GM20000 (cell line): ENCODE data around the gene UBE2U.
"Not testable (repeated sequence)": the region's sequence is repeated elsewhere in the genome, so short reads cannot be mapped to it uniquely, and the experiment has no call there.

Experiments used
- DNase-seq: peaks from one replicate; pipeline ENCODE4 v3.0.0; 2012; ENCODE audit warnings: low spot score
- CTCF ChIP-seq: IDR thresholded peaks from 2 replicates; pipeline ENCODE4 v1.5.1; 2012; ENCODE audit warnings: mild to moderate bottlenecking, control low read depth; ENCODE audit errors: extremely low read depth, missing control alignments

The UBE2U gene

DNA sequence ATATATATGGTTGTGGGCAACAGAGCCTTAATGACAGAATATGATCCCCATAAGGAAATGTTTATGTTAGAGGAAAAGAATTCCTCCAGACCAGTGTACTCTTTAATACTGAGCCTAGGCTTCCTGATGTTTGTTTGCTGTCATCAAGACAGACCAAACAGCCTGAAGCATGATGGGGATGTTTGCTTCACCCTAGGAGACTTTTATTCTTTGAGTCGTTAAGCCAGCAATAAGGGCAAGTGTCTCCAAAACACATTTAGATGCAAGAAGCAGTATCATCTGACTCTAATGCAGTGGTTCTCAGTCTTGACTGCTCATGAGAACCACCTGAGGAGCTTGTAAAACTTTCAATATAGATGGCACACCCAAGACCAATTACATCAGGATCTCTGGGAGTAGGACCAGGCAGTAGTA, 33.1 kb downstream of the UBE2U start:
- no peak for TF ChIP-seq CTCF
- no peak for DNase-seq

DNA sequence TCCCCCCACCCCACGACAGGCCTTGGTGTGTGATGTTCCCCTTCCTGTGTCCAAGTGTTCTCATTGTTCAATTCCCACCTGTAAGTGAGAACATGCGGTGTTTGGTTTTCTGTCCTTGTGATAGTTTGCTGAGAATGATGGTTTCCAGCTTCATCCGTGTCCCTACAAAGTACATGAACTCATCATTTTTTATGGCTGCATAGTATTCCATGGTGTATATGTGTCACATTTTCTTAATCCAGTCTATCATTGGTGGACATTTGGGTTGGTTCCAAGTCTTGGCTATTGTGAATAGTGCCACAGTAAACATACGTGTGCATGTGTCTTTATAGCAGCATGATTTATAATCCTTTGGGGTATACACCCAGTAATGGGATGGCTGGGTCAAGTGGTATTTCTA, 36.1 kb downstream of the UBE2U start:
- DNase-seq: not testable (repeated sequence)

DNA sequence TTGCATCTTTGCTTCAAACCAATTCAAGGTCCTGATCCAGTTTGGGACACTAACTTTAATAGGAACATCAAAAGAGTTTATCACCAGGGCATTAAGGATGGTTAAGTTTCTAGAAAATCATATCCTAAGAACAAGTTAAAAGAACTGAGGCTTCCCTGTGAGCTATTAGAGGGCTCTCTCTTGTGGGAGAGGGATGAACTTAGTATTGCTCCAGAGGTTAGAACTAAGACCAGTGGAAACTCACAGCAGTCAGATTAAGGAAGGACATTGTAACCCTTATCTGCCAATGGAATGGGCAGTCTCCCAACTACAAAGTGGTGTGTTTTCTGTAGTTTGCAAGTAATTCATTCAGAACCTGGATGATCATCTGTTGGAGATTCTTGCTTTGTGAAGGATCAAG, 36.8 kb downstream of the UBE2U start:
- DNase-seq: no peak
- no peak for TF ChIP-seq CTCF

DNA sequence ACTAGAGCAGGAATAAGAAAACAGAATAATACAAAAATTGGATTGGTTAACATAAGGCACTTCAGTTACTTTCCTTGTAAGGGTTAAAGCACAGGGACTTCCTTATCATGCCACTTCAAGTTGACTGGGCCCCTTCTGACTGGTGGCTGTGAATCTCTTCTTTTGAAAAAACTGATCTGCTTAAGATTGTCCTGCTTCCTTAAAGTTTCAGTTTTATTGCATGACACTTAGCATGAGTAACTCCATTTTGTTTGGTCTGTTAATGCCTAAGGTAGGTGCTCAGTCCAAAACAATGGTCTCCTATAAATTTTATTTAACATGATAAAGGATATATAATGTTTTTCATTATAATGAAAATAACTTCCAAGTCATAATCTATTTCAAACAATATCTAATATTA, 37.6 kb downstream of the UBE2U start:
- no peak for TF ChIP-seq CTCF
- DNase-seq: no peak

- no peak for TF ChIP-seq CTCF
- DNase-seq: no peak
These were observed 39.7 kb downstream of the UBE2U start for GRCh38 chr1:64242895-64243756.

DNA sequence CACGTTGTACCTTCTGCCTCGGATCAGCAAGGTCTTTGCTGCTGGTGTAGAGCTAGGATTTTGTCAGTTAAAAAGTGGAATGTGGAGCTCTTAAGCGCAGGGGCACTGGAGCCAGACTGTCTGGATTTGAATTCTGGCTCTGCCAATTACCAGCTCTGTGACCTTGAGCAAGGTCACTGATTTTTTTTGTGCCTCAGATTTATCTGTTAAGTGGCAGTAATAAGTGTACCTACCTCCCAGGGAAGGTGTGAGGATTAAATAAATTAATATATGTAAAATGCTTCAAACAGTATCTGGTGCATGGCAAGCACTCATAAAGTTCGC, 40.3 kb downstream of the UBE2U start:
- no peak for TF ChIP-seq CTCF
- DNase-seq: no peak

DNA sequence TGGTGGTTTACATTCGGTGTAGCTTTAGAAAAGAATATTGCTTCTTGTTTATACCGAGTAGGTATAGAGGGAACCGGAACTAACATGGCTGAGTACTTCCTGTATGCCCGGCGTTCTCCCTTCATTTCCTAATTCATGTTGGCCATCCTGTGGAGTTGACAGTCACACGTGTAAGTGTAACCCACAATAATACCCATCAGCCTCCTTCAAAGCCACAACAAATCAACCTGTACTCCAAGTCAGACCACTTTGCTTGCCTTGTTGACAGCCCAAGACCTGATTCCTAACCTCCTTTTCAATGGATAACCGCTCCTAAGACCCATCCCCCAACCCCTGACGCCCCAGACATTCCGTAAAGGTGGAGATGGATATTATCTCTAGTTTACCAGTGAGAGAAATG, 42.1 kb downstream of the UBE2U start:
- no peak for DNase-seq
- TF ChIP-seq CTCF: no peak

DNA sequence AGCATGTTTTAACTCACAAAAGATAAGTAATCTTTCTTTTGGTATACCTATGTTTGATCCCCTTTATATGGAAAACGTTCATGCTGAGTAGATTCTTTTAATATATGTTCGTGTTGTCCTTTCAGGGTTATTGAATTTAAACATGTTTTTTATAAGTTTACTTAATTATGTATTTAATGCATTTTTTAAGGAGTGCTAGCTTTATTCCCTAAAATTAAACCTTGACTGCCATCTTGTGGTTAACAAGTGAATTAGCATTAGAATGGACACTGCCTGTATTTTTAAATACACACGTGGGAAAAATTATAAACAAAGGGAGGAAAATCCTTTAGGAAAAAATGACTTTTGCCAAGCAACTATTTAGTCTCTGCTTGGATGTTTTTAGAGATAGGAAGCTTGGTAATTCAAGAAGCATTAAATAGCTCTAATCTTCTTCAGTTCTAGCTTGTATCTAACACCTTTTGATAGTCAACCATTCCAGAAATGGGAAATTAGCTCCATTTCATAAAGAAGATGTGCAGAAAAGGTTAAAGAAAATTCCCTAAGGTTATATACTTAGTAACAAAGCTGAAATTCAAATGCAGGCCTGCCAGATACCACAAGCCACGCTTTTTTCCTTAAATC, 43.0 kb downstream of the UBE2U start:
- TF ChIP-seq CTCF: peak; percentile 43
- DNase-seq: peak; percentile 25
